PC-9 (cell line): ENCODE measurements around the gene SCML1.

Experiments used
- CTCF ChIP-seq: fragments of 200-600 bp; sonication (generic); conservative IDR thresholded peaks from 2 replicates; pipeline ENCODE4 v1.6.1; 2017; ENCODE audit warnings: mixed run types, antibody characterized with exemption, mild to moderate bottlenecking, moderate library complexity
- EZH2 ChIP-seq: fragments of 200-600 bp; sonication (generic); IDR thresholded peaks from 2 replicates; pipeline ENCODE4 v1.8.0; 2017; ENCODE audit warnings: antibody characterized with exemption, low read depth

GRCh38 chrX:17802756-17803155 is 65.5 kb downstream of the SCML1 start:
- no peak for TF ChIP-seq CTCF
- TF ChIP-seq EZH2: no peak
